Activated T-cell treated with anti-CD3 and anti-CD28 coated beads, Interleukin-2, amount 50 U/mL, for 4 hours (primary cell): ENCODE data around the gene POU2F3. TPM values are rescaled to one million over a fixed set of nuclear protein-coding genes. Genes with fewer than 3 reads are reported as not detected.
A peak's percentile ranks its signal among the peaks of the same experiment; 100 is the strongest.
"Not testable (repeated sequence)": the region's sequence is repeated elsewhere in the genome, so short reads cannot be mapped to it uniquely, and the experiment has no call there.

ENCODE experiments used
- ATAC-seq, 2 donors: fragments of 200-7000 bp; cut with Tn5 transposase; one replicate each; pipeline ENCODE4 v1.10.0; 2021
- DNase-seq: peaks from one replicate; pipeline ENCODE4 v3.0.0-alpha.2; 2020
- H3K27me3 Mint-ChIP-seq: one replicate; pipeline ENCODE4 v1.8.0; 2021; ENCODE audit warnings: low read depth, mixed read lengths
- H3K36me3 Mint-ChIP-seq: one replicate; pipeline ENCODE4 v1.8.0; 2022; ENCODE audit warnings: mixed read lengths; ENCODE audit not compliant: insufficient read depth
- H3K4me1 Mint-ChIP-seq: one replicate; pipeline ENCODE4 v1.8.0; 2021; ENCODE audit warnings: low read depth, mixed read lengths
- H3K4me3 Mint-ChIP-seq: one replicate; pipeline ENCODE4 v1.8.0; 2021; ENCODE audit warnings: mild to moderate bottlenecking, moderate library complexity, mixed read lengths
- H3K9me3 Mint-ChIP-seq: one replicate; pipeline ENCODE4 v1.8.0; 2021; ENCODE audit warnings: mixed read lengths
- total RNA-seq, 3 donors: library from RNA; stranded (reverse); gene quantifications; one replicate each; pipeline ENCODE4 v1.2.1, GENCODE V29; 2021

Gene POU2F3
- total RNA-seq, 3 donors from 2014 or later, result not detected

DNA sequence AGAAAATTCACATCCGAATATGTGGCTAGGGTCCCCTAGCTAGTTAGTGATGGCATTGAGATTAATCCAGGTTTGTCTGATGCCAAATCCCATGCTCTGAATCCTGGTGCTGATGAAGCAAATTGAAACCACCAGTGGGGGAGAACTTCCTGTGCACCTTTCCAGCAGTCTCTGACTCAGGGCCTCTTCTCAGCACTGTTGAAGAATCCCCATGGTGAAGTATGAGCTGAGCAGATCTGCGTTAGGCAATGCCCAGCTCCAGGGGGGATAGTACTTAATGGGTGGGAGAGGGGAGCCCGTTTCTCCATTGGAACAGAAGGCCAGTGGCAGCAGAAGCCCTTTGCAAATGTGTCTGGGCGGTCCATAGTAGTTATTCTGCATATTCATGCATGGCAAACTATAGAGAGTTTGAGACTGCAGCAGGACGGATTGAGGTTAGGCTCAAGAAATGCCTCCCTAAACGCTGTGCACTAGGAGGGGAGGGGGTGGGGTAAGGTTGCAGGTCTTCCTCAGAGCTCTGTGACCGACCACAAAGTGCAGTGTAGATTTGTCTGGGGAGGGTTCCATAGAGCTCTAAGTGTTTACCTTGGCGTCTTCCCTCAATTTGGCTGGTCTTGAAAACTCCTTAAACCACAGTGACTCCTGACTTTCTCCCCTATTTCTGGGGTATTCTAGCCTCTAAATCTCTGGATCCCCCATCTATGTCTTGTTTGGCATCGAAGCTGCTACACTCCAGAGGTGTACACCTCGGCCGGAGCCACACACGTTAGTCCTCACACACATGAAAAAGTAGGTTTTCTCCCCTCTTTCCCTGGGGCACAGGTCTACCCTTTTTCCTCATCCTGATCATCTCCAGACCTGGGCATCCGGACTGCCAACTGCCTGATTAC lies 4.8 kb downstream of the POU2F3 start:
- Mint-ChIP-seq H3K9me3 (no peaks in the 10 kb centered on the region), H3K27me3 (peaks cover 54% of the 10 kb centered on the region), H3K4me1 (peaks cover 17% of the 10 kb centered on the region), H3K36me3 (no peaks in the 10 kb centered on the region), H3K4me3 (no peak overlapping the region)
- DNase-seq, result no peak
- ATAC-seq, result no peak

- DNase-seq, result no peak
- no peak overlapping the region for H3K4me3 Mint-ChIP-seq
- H3K27me3 Mint-ChIP-seq, result peaks cover 56% of the 10 kb centered on the region
- no peaks in the 10 kb centered on the region for H3K9me3 Mint-ChIP-seq
- ATAC-seq, result no peak
- no peaks in the 10 kb centered on the region for H3K36me3 Mint-ChIP-seq
- peaks cover 17% of the 10 kb centered on the region for H3K4me1 Mint-ChIP-seq
These were observed 5.5 kb downstream of the POU2F3 start for GRCh38 chr11:120245434-120245833.

DNA sequence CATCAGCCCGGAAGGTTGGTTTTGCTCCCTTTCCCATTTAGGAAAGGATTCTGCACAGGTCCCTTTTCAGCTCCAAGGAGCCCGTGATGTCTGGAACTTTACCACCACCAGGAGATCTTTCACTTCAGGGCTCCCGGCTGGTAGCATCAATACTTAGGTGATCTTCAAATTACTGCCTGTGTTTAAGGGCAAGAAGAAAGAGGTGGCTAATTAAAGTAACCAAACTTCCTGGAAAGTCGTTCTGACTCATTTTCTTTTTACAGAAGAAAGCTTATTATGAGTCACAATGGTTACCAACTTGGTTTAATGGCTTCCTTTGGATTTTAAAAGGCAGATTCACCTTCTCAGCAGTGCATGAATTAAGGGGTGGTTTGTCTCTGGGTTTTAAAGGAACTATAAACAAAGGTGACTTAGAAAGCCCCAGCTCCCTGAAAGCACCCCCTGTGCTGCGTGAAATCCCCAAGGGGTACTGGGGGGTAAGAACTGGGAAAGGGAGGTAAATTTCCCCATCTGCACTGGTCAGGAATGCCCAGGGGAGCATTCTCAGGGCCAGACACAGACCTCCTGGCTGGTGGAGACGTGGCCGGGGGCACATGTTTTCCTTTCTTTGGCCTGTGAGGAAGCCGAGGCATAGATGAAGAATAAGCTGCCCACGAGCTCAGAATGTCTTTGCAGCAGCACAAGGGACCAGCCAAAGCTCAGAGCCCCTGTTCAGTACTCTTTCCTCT lies 8.8 kb downstream of the POU2F3 start:
- ATAC-seq (peak; percentile 88), DNase-seq (no peak)
- Mint-ChIP-seq H3K4me3 (no peak overlapping the region), H3K36me3 (no peaks in the 10 kb centered on the region), H3K9me3 (no peaks in the 10 kb centered on the region), H3K4me1 (peaks cover 17% of the 10 kb centered on the region), H3K27me3 (peaks cover 45% of the 10 kb centered on the region)

- ATAC-seq (no peak), DNase-seq (no peak)
- Mint-ChIP-seq H3K4me1 (peaks cover 17% of the 10 kb centered on the region), H3K9me3 (no peaks in the 10 kb centered on the region), H3K4me3 (no peak overlapping the region), H3K27me3 (peaks cover 47% of the 10 kb centered on the region), H3K36me3 (no peaks in the 10 kb centered on the region)
These were observed 9.6 kb downstream of the POU2F3 start for GRCh38 chr11:120249279-120250262.

DNA sequence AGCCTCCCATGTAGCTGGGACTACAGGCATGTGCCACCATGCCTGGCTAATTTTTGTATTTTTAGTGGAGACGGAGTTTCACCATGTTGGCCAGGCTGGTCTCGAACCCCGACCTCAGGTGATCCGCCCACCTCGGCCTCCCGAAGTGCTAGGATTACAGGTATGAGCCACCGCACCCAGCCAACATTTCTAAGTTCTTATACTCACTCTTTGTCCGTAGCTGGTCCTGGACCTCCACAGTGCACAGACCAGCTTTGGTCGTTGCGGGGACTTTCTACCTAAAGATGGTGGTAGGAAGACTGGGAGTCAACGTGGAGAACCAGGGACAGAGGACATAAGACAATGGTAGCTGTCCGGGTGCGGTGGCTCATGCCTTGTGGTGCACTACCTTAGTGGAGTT lies 13.4 kb downstream of the POU2F3 start:
- not testable (repeated sequence) for DNase-seq, H3K9me3 Mint-ChIP-seq, H3K4me1 Mint-ChIP-seq, H3K36me3 Mint-ChIP-seq, ATAC-seq, H3K4me3 Mint-ChIP-seq
- H3K27me3 Mint-ChIP-seq, result peaks cover 62% of the 10 kb centered on the region

DNA sequence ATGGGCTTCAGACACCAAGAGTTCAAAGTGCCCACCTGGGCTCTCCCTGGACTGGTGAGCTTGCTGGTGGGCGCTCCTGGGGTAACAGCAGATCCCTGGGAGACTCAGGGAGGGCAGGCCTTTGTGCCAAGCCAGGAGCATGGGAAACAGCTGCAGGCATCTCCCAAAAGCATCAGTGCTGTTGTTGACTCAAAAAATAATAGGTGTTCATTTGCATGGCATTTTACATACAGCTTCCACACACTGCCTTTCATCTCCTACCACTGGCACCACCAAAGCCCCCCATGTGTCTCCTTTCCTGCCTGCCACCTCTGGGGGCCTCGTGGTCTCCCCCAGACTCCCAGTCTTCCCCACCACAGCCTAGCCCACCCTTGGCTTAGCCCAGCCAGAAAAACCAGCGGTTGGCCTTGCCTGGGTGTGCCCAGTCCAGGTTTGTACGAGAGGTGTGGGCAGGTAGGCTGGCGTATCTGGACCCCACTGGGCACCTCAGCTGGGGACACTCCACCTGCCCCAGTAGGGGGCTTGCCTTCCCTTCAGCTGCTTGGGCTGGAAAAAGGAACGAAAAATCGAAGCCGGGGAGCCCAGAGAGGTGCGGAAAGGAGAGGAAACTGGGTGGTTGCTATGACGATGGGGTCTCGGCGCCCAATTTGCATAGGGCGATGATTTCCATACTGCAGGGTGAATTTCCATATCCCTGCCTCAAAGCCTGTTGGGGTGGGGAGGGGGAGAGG lies 15.0 kb downstream of the POU2F3 start:
- Mint-ChIP-seq H3K27me3 (peaks cover 64% of the 10 kb centered on the region), H3K36me3 (no peaks in the 10 kb centered on the region), H3K9me3 (no peaks in the 10 kb centered on the region), H3K4me1 (no peaks in the 10 kb centered on the region), H3K4me3 (no peak overlapping the region)
- ATAC-seq, result no peak
- no peak for DNase-seq

GRCh38 chr11:120255519-120255866 lies 15.6 kb downstream of the POU2F3 start:
- Mint-ChIP-seq H3K9me3 (no peaks in the 10 kb centered on the region), H3K4me3 (no peak overlapping the region), H3K4me1 (no peaks in the 10 kb centered on the region), H3K27me3 (peaks cover 64% of the 10 kb centered on the region), H3K36me3 (no peaks in the 10 kb centered on the region)
- DNase-seq, result no peak
- no peak for ATAC-seq

DNA sequence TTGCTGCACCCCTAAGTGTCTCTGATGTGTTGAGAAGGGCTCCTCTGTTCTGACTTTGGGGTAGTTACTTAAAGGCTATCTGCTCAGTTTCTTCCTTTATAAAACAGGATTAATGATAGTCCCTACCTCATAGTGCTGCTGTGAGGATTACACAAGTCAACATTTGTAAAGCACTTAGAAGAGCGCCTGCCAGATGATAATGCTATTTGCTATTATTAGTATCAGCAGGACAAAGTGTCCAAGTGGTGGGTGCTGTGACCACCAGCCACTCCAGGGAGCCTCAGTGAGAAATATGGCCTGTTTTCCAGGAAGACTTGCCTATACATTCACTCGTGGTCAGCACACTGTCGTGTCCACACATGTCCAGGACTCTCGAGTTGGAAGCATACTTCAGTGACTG lies 16.2 kb downstream of the POU2F3 start:
- no peak for DNase-seq
- Mint-ChIP-seq H3K4me3 (no peak overlapping the region), H3K4me1 (no peaks in the 10 kb centered on the region), H3K9me3 (no peaks in the 10 kb centered on the region), H3K36me3 (no peaks in the 10 kb centered on the region), H3K27me3 (peaks cover 65% of the 10 kb centered on the region)
- no peak for ATAC-seq

- Mint-ChIP-seq H3K36me3 (no peaks in the 10 kb centered on the region), H3K9me3 (no peaks in the 10 kb centered on the region), H3K27me3 (peaks cover 62% of the 10 kb centered on the region), H3K4me3 (no peak overlapping the region), H3K4me1 (no peaks in the 10 kb centered on the region)
- no peak for ATAC-seq
- no peak for DNase-seq
These were observed 16.8 kb downstream of the POU2F3 start for GRCh38 chr11:120256779-120257178.

DNA sequence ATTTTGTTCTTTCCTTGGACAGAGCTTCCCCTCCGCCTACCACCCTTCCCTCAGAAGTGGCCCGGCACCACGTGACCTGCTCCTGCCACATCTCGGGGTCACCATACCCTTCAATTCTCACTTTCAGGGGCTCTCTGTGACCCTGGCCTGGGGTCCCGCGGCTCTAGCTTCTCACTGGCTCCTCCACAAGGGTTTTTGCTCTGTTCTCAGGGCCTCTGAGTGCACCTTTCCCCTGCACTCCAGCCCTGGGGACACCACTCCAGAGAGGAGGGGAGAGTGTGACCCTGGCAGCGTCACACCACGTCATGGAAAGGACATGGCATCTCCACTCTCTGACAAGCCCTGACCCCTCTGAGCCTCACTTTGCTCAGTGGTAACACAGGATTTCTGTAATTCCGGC lies 17.4 kb downstream of the POU2F3 start:
- ATAC-seq, result no peak
- Mint-ChIP-seq H3K36me3 (no peaks in the 10 kb centered on the region), H3K9me3 (no peaks in the 10 kb centered on the region), H3K27me3 (peaks cover 62% of the 10 kb centered on the region), H3K4me3 (no peak overlapping the region), H3K4me1 (no peaks in the 10 kb centered on the region)
- no peak for DNase-seq

GRCh38 chr11:120258661-120259060 lies 18.7 kb downstream of the POU2F3 start:
- no peak for DNase-seq
- H3K36me3 Mint-ChIP-seq, result no peaks in the 10 kb centered on the region
- H3K4me1 Mint-ChIP-seq, result no peaks in the 10 kb centered on the region
- no peak overlapping the region for H3K4me3 Mint-ChIP-seq
- no peak for ATAC-seq
- no peaks in the 10 kb centered on the region for H3K9me3 Mint-ChIP-seq
- H3K27me3 Mint-ChIP-seq, result peaks cover 60% of the 10 kb centered on the region

GRCh38 chr11:120259241-120259640 lies 19.3 kb downstream of the POU2F3 start:
- Mint-ChIP-seq H3K9me3 (no peaks in the 10 kb centered on the region), H3K27me3 (peaks cover 55% of the 10 kb centered on the region), H3K4me3 (no peak overlapping the region), H3K36me3 (no peaks in the 10 kb centered on the region), H3K4me1 (no peaks in the 10 kb centered on the region)
- DNase-seq, result no peak
- ATAC-seq, result no peak

DNA sequence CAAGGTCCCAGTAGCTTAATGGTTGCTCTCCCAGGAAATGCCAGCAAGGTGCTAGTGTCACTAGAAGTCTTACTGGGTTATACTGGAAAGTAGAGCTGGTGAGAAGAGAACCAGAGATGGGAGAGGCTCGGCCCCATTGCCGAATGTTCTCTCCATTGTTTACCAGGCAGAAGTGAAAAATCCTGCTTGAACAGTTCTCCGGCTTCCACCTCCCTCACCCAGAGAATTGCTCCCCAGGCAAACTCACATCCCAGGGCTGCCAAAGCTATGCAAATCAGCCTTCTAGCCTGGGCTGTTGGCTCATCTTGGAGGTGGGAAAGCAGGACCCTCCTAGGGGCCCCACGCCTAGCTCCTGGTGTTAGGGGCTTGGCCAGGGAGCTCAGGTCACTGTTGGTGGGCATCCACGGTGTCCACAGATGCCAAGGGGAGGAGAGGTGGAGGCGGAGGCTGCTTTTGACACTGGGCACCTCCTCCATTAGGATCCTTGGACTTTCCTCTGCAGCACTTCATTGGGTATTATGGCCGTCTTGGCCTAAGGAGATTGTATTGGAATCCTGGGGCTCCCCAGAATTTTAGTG lies 20.1 kb downstream of the POU2F3 start:
- ATAC-seq, result no peak
- H3K27me3 Mint-ChIP-seq, result peaks cover 50% of the 10 kb centered on the region
- H3K4me1 Mint-ChIP-seq, result no peaks in the 10 kb centered on the region
- H3K9me3 Mint-ChIP-seq, result no peaks in the 10 kb centered on the region
- no peak for DNase-seq
- H3K36me3 Mint-ChIP-seq, result no peaks in the 10 kb centered on the region
- H3K4me3 Mint-ChIP-seq, result no peak overlapping the region
